GM12891 (cell line): ENCODE measurements around the gene MEFV.

Experiments used
- POLR2A ChIP-seq: IDR thresholded peaks from 2 replicates; pipeline ENCODE4 v1.6.1; 2011; ENCODE audit warnings: low read depth, low read length, control low read depth
- POLR2AphosphoS5 ChIP-seq: IDR thresholded peaks from 2 replicates; pipeline ENCODE4 v1.6.1; 2011; ENCODE audit warnings: low read depth, low read length, control low read depth
- POU2F2 ChIP-seq: IDR thresholded peaks from 2 replicates; pipeline ENCODE4 v1.6.1; 2011; ENCODE audit warnings: low read depth, mild to moderate bottlenecking, control low read depth, low read length, moderate library complexity
- SPI1 ChIP-seq: IDR thresholded peaks from 2 replicates; pipeline ENCODE4 v1.6.1; 2011; ENCODE audit warnings: low read depth, low read length, control low read depth
- TAF1 ChIP-seq: IDR thresholded peaks from 2 replicates; pipeline ENCODE4 v1.6.1; 2011; ENCODE audit warnings: low read depth, low read length, control low read depth

- TF ChIP-seq POLR2A (no peak), TAF1 (no peak), POLR2AphosphoS5 (no peak), SPI1 (no peak), POU2F2 (no peak)
Measured at GRCh38 chr16:3254309-3254708, 2.1 kb downstream of the MEFV start.
